K562 (cell line): Measurements from ENCODE around the gene TAF11. TPM values are rescaled to one million over a fixed set of nuclear protein-coding genes. Genes with fewer than 3 reads are reported as not detected.

Experiments used
- CBFA2T2 ChIP-seq: fragments of 450-650 bp; conservative IDR thresholded peaks from 2 replicates; pipeline ENCODE4 v1.6.1; 2017; ENCODE audit warnings: mild to moderate bottlenecking
- FUS ChIP-seq: fragments of 200-400 bp; formaldehyde crosslinking; optimal IDR thresholded peaks from 2 replicates; pipeline ENCODE3; 2017; ENCODE audit warnings: low read depth, low read length
- NFXL1 ChIP-seq: fragments of 450-650 bp; formaldehyde crosslinking; IDR thresholded peaks from 2 replicates; pipeline ENCODE4 v1.4.0; 2021; ENCODE audit warnings: mild to moderate bottlenecking
- POLR2H ChIP-seq: IDR thresholded peaks from 2 replicates; pipeline ENCODE4 v1.6.1; 2016; ENCODE audit warnings: missing genetic modification characterization, low read depth, mild to moderate bottlenecking, control low read depth, missing compliant biosample characterization, moderate library complexity
- SREBF1 ChIP-seq: fragments of 150-350 bp; IDR thresholded peaks from 2 replicates; pipeline ENCODE4 v1.6.1; 2014; ENCODE audit warnings: antibody characterized with exemption, low read depth, low read length, borderline replicate concordance
- ZBTB8A ChIP-seq: fragments of 450-650 bp; IDR thresholded peaks from 2 replicates; pipeline ENCODE4 v1.6.1; 2018; ENCODE audit warnings: mild to moderate bottlenecking, moderate library complexity; ENCODE audit not compliant: partially characterized antibody
- ZNF445 ChIP-seq: fragments of 250-450 bp; sonication (Bioruptor Pico); IDR thresholded peaks from 2 replicates; pipeline ENCODE4 v1.4.0; 2020; ENCODE audit warnings: low read depth, mild to moderate bottlenecking, moderate library complexity
- ZNF766 ChIP-seq: fragments of 200-800 bp; sonication (Bioruptor generic); conservative IDR thresholded peaks from 2 replicates; pipeline ENCODE4 v1.6.1; 2016; ENCODE audit warnings: missing genetic modification characterization, missing compliant biosample characterization
- polyA plus RNA-seq, 8 experiments: library from polyadenylated mRNA; depleted of rRNA in 4 of 8; stranded (reverse) in 5 of 8; unstranded in 3 of 8; fragments of >200 nt; fragmentation: Nextera tagmentation in 2 of 8; fragmentation: Illumina TruSeq in 1 of 8; extraction: Ambion mirVana in 2 of 8; extraction: Trizol in 1 of 8; gene quantifications; 2 replicates each; pipeline versions ENCODE4 v1.2.1 to v1.2.3, GENCODE V29; 2011 to 2014; ENCODE audit warnings: inconsistent platforms in 1 of 8, missing spikeins in 1 of 8
- total RNA-seq, 7 experiments: library from RNA; depleted of rRNA in 6 of 7; stranded (reverse); fragments of >200 nt in 6 of 7; fragmentation: Illumina TruSeq in 2 of 7; extraction: Trizol in 2 of 7; gene quantifications; 2 replicates each; pipeline versions ENCODE4 v1.2.1 to v1.2.3, GENCODE V29; 2011 to 2021; ENCODE audit warnings: low replicate concordance in 1 of 7
- TF ChIP-seq, protein P1 (sequence below): sonication (generic); formaldehyde crosslinking; IDR thresholded peaks from 2 replicates; pipeline ENCODE4 v1.8.1; 2023; ENCODE audit warnings: missing genetic modification reagents, mild to moderate bottlenecking, borderline replicate concordance
- TF ChIP-seq, protein P2 (sequence below): sonication (generic); formaldehyde crosslinking; IDR thresholded peaks from 2 replicates; pipeline ENCODE4 v1.8.0; 2023; ENCODE audit warnings: mild to moderate bottlenecking, missing genetic modification reagents

The TAF11 gene
- total and polyA plus RNA-seq, 9 of the 15 experiments (the other 6 are each of a cell fraction or from before 2014, with no cell fraction given) = 40.9 to 91.9 (median 71.9) TPM

- TF ChIP-seq CBFA2T2 (no peak), NFXL1 (CRISPR knock-in tag) (no peak), FUS (peak; percentile 17), POLR2H (tag) (no peak), SREBF1 (no peak), ZNF766 (CRISPR knock-in tag) (peak; percentile 51; the same call in 1 of the 2 replicates), ZBTB8A (no peak), ZNF445 (no peak)
- TF ChIP-seq, protein P1, sequence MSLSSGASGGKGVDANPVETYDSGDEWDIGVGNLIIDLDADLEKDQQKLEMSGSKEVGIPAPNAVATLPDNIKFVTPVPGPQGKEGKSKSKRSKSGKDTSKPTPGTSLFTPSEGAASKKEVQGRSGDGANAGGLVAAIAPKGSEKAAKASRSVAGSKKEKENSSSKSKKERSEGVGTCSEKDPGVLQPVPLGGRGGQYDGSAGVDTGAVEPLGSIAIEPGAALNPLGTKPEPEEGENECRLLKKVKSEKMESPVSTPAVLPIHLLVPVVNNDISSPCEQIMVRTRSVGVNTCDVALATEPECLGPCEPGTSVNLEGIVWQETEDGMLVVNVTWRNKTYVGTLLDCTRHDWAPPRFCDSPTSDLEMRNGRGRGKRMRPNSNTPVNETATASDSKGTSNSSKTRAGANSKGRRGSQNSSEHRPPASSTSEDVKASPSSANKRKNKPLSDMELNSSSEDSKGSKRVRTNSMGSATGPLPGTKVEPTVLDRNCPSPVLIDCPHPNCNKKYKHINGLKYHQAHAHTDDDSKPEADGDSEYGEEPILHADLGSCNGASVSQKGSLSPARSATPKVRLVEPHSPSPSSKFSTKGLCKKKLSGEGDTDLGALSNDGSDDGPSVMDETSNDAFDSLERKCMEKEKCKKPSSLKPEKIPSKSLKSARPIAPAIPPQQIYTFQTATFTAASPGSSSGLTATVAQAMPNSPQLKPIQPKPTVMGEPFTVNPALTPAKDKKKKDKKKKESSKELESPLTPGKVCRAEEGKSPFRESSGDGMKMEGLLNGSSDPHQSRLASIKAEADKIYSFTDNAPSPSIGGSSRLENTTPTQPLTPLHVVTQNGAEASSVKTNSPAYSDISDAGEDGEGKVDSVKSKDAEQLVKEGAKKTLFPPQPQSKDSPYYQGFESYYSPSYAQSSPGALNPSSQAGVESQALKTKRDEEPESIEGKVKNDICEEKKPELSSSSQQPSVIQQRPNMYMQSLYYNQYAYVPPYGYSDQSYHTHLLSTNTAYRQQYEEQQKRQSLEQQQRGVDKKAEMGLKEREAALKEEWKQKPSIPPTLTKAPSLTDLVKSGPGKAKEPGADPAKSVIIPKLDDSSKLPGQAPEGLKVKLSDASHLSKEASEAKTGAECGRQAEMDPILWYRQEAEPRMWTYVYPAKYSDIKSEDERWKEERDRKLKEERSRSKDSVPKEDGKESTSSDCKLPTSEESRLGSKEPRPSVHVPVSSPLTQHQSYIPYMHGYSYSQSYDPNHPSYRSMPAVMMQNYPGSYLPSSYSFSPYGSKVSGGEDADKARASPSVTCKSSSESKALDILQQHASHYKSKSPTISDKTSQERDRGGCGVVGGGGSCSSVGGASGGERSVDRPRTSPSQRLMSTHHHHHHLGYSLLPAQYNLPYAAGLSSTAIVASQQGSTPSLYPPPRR (CRISPR knock-in tag) = no peak
- TF ChIP-seq, protein P2, sequence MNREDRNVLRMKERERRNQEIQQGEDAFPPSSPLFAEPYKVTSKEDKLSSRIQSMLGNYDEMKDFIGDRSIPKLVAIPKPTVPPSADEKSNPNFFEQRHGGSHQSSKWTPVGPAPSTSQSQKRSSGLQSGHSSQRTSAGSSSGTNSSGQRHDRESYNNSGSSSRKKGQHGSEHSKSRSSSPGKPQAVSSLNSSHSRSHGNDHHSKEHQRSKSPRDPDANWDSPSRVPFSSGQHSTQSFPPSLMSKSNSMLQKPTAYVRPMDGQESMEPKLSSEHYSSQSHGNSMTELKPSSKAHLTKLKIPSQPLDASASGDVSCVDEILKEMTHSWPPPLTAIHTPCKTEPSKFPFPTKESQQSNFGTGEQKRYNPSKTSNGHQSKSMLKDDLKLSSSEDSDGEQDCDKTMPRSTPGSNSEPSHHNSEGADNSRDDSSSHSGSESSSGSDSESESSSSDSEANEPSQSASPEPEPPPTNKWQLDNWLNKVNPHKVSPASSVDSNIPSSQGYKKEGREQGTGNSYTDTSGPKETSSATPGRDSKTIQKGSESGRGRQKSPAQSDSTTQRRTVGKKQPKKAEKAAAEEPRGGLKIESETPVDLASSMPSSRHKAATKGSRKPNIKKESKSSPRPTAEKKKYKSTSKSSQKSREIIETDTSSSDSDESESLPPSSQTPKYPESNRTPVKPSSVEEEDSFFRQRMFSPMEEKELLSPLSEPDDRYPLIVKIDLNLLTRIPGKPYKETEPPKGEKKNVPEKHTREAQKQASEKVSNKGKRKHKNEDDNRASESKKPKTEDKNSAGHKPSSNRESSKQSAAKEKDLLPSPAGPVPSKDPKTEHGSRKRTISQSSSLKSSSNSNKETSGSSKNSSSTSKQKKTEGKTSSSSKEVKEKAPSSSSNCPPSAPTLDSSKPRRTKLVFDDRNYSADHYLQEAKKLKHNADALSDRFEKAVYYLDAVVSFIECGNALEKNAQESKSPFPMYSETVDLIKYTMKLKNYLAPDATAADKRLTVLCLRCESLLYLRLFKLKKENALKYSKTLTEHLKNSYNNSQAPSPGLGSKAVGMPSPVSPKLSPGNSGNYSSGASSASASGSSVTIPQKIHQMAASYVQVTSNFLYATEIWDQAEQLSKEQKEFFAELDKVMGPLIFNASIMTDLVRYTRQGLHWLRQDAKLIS (CRISPR knock-in tag) = peak; percentile 71
Measured at GRCh38 chr6:34888874-34889555, 1.2 kb upstream of the TAF11 start, which contains the start of gene ANKS1A (continued).
